Right lobe of liver (tissue), 4 donors: Measurements from ENCODE around the gene LGR4.

Experiments
- CTCF ChIP-seq, 4 donors: fragments of 200-600 bp in 3 of 4; fragments of 450-650 bp in 1 of 4; IDR thresholded peaks; one replicate each; pipeline versions ENCODE4 v1.5.1 to v1.8.0; 2016 to 2022; ENCODE audit warnings: antibody characterized with exemption in 4 of 4, mild to moderate bottlenecking in 2 of 4
- POLR2A ChIP-seq: fragments of 450-650 bp; IDR thresholded peaks from one replicate; pipeline ENCODE4 v1.6.1; 2017; ENCODE audit warnings: antibody characterized with exemption, mild to moderate bottlenecking
- donor health status: DM: no; HTN: no; CAD: no.
- donor health status: DM: no; HTN: no; CAD: no.
- donor health status: DM: no; HTN: yes; CAD: no.

GRCh38 chr11:27375370-27375769 lies 97.2 kb downstream of the LGR4 start:
- TF ChIP-seq CTCF (IDR thresholded peaks at IDR 0.05), result no peak
- TF ChIP-seq POLR2A, result no peak
